Hepatocyte (in vitro differentiated cells): Measurements from ENCODE around the gene ERCC1. TPM values are rescaled to one million over a fixed set of nuclear protein-coding genes. Genes with fewer than 3 reads are reported as not detected.

Experiments used
- DNase-seq: peaks from one replicate; pipeline ENCODE4 v3.0.0-alpha.2; 2016; ENCODE audit warnings: low spot score
- H2AFZ ChIP-seq: fragments of 200-600 bp; sonication (generic); 2 replicates; pipeline ENCODE4 v1.6.0; 2016; ENCODE audit warnings: antibody characterized with exemption, mild to moderate bottlenecking
- H3K27ac ChIP-seq: fragments of 200-600 bp; sonication (generic); 2 replicates; pipeline ENCODE4 v1.5.1; 2016; ENCODE audit warnings: mild to moderate bottlenecking
- H3K27me3 ChIP-seq: fragments of 200-600 bp; sonication (generic); 2 replicates; pipeline ENCODE4 v1.6.1; 2016
- H3K36me3 ChIP-seq: fragments of 200-600 bp; sonication (generic); replicated peaks from 2 replicates; pipeline ENCODE4 v1.5.1; 2016; ENCODE audit warnings: low read depth; ENCODE audit not compliant: insufficient read depth
- H3K4me1 ChIP-seq: fragments of 200-600 bp; sonication (generic); 2 replicates; pipeline ENCODE4 v1.5.1; 2016; ENCODE audit warnings: mild to moderate bottlenecking, moderate library complexity; ENCODE audit not compliant: insufficient read depth
- H3K4me2 ChIP-seq: fragments of 200-600 bp; sonication (generic); 2 replicates; pipeline ENCODE4 v1.6.0; 2016
- H3K4me3 ChIP-seq: fragments of 200-600 bp; sonication (generic); 2 replicates; pipeline ENCODE4 v1.5.1; 2016; ENCODE audit warnings: mild to moderate bottlenecking
- H3K79me2 ChIP-seq: fragments of 200-600 bp; sonication (generic); 2 replicates; pipeline ENCODE4 v1.6.0; 2017; ENCODE audit warnings: mild to moderate bottlenecking
- H3K9me2 ChIP-seq: fragments of 200-600 bp; sonication (generic); replicated peaks from 2 replicates; pipeline ENCODE4 v1.6.0; 2017; ENCODE audit warnings: mild to moderate bottlenecking; ENCODE audit not compliant: insufficient read depth
- H3K9me3 ChIP-seq: fragments of 200-600 bp; sonication (generic); 2 replicates; pipeline ENCODE4 v1.5.1; 2016; ENCODE audit warnings: low read depth, mild to moderate bottlenecking
- H4K20me1 ChIP-seq: fragments of 200-600 bp; sonication (generic); 2 replicates; pipeline ENCODE4 v1.6.0; 2016; ENCODE audit warnings: mild to moderate bottlenecking; ENCODE audit not compliant: insufficient read depth, poor library complexity, severe bottlenecking
- CTCF ChIP-seq: fragments of 200-600 bp; sonication (generic); IDR thresholded peaks from 2 replicates; pipeline ENCODE4 v1.5.1; 2016; ENCODE audit warnings: antibody characterized with exemption, mild to moderate bottlenecking; ENCODE audit not compliant: poor library complexity
- EZH2 ChIP-seq: fragments of 200-600 bp; sonication (generic); IDR thresholded peaks from 2 replicates; pipeline ENCODE4 v1.6.1; 2016; ENCODE audit warnings: antibody characterized with exemption, mild to moderate bottlenecking, borderline replicate concordance
- EZH2phosphoT487 ChIP-seq: fragments of 200-600 bp; sonication (generic); IDR thresholded peaks from one replicate; pipeline ENCODE4 v1.6.1; 2018; ENCODE audit warnings: antibody characterized with exemption, mild to moderate bottlenecking, low read depth, moderate library complexity; ENCODE audit not compliant: unreplicated experiment, severe bottlenecking
- WGBS: methylation state at CpG from one replicate; pipeline ENCODE4 v1.1.6; 2016; ENCODE audit warnings: low lambda C conversion rate; ENCODE audit errors: missing lambda C conversion rate; 5-methylcytosine and 5-hydroxymethylcytosine counted together
- polyA plus RNA-seq: library from polyadenylated mRNA; unstranded; fragments of >200 nt; fragmentation: Nextera tagmentation; extraction: Ambion mirVana; gene quantifications from 2 replicates; pipeline ENCODE4 v1.2.1, GENCODE V29; 2016
- total RNA-seq: library from RNA; depleted of rRNA; stranded (reverse); fragments of >200 nt; gene quantifications from 2 replicates; pipeline ENCODE4 v1.2.3, GENCODE V29; 2014

ERCC1 gene
- total and polyA plus RNA-seq, 2 experiments from 2014 or later = 42.5 to 66.7 TPM

GRCh38 chr19:45464274-45464673 is 40.6 kb upstream of the ERCC1 start:
- no peaks in the 10 kb centered on the region for H3K79me2 ChIP-seq
- no peak overlapping the region for H2AFZ ChIP-seq
- H3K9me2 ChIP-seq = no peaks in the 10 kb centered on the region
- no peak for TF ChIP-seq EZH2
- TF ChIP-seq EZH2phosphoT487 = no peak
- no peak for TF ChIP-seq CTCF
- WGBS = 91% methylated on average over 2 of the region's 2 CpGs
- H4K20me1 ChIP-seq = no peaks in the 10 kb centered on the region
- H3K9me3 ChIP-seq = no peaks in the 10 kb centered on the region
- no peak overlapping the region for H3K4me2 ChIP-seq
- H3K36me3 ChIP-seq = no peaks in the 10 kb centered on the region
- no peaks in the 10 kb centered on the region for H3K27me3 ChIP-seq
- H3K27ac ChIP-seq = no peak overlapping the region
- DNase-seq = no peak
- peaks cover 7% of the 10 kb centered on the region for H3K4me1 ChIP-seq
- no peak overlapping the region for H3K4me3 ChIP-seq

GRCh38 chr19:45463241-45463640 is 39.5 kb upstream of the ERCC1 start:
- no peaks in the 10 kb centered on the region for H3K27me3 ChIP-seq
- H3K4me1 ChIP-seq = peaks cover 7% of the 10 kb centered on the region
- H3K36me3 ChIP-seq = no peaks in the 10 kb centered on the region
- no peak overlapping the region for H2AFZ ChIP-seq
- no peaks in the 10 kb centered on the region for H3K9me2 ChIP-seq
- no peak overlapping the region for H3K4me2 ChIP-seq
- H3K9me3 ChIP-seq = no peaks in the 10 kb centered on the region
- no peak overlapping the region for H3K27ac ChIP-seq
- 75% methylated on average over 4 of the region's 4 CpGs for WGBS
- DNase-seq = no peak
- no peak for TF ChIP-seq CTCF
- TF ChIP-seq EZH2 = no peak
- no peak for TF ChIP-seq EZH2phosphoT487
- H3K79me2 ChIP-seq = no peaks in the 10 kb centered on the region
- H3K4me3 ChIP-seq = no peak overlapping the region
- no peaks in the 10 kb centered on the region for H4K20me1 ChIP-seq

- no peak for DNase-seq
- 87% methylated on average over 4 of the region's 4 CpGs for WGBS
These were observed 38.5 kb upstream of the ERCC1 start for GRCh38 chr19:45462174-45462573.

More at GRCh38 chr19:45462174-45462573, 38.5 kb upstream of the ERCC1 start:
- Histone ChIP-seq H3K79me2 (no peaks in the 10 kb centered on the region), H3K27me3 (no peaks in the 10 kb centered on the region), H3K27ac (no peak overlapping the region), H3K4me3 (no peak overlapping the region), H3K4me1 (peaks cover 5% of the 10 kb centered on the region), H3K36me3 (no peaks in the 10 kb centered on the region), H3K9me2 (no peaks in the 10 kb centered on the region), H4K20me1 (no peaks in the 10 kb centered on the region), H2AFZ (no peak overlapping the region), H3K4me2 (no peak overlapping the region), H3K9me3 (no peaks in the 10 kb centered on the region)
- TF ChIP-seq EZH2phosphoT487 (no peak), EZH2 (no peak), CTCF (no peak)
